HL-60 (cell line): ENCODE data around the gene RGS7.

Source experiments
- DNase-seq, 2 experiments: peaks; one replicate each; pipeline ENCODE4 v3.0.0-alpha.2; 2010 to 2020; ENCODE audit warnings: low read depth in 1 of 2, low spot score in 1 of 2
- H3K27ac ChIP-seq: fragments of 250-450 bp; sonication (Bioruptor Pico); replicated peaks from 2 replicates; pipeline ENCODE4 v1.5.1; 2020; ENCODE audit warnings: mild to moderate bottlenecking, moderate library complexity
- H3K27me3 ChIP-seq: fragments of 250-450 bp; sonication (Bioruptor Pico); 2 replicates; pipeline ENCODE4 v1.5.1; 2021; ENCODE audit warnings: mild to moderate bottlenecking, moderate library complexity; ENCODE audit not compliant: insufficient read depth, poor library complexity, severe bottlenecking
- H3K4me3 ChIP-seq: replicated peaks from 2 replicates; pipeline ENCODE4 v1.5.1; 2011; ENCODE audit warnings: mild to moderate bottlenecking, control low read depth, low read length; ENCODE audit not compliant: insufficient read depth
- GABPA ChIP-seq: IDR thresholded peaks from 2 replicates; pipeline ENCODE4 v1.6.1; 2012; ENCODE audit warnings: low read depth
- POLR2AphosphoS5 ChIP-seq: IDR thresholded peaks from 2 replicates; pipeline ENCODE4 v1.6.1; 2012; ENCODE audit warnings: low read depth
- SPI1 ChIP-seq: IDR thresholded peaks from 2 replicates; pipeline ENCODE4 v1.6.1; 2012; ENCODE audit warnings: low read depth, mild to moderate bottlenecking, borderline replicate concordance
- TF ChIP-seq, protein P1 (sequence below): IDR thresholded peaks from one replicate; pipeline ENCODE4 v1.5.1; 2011; ENCODE audit warnings: low read length, control low read depth, inconsistent platforms; ENCODE audit not compliant: insufficient read depth
- TF ChIP-seq, protein P2 (sequence below): IDR thresholded peaks from 2 replicates; pipeline ENCODE4 v1.6.1; 2012; ENCODE audit warnings: low read depth; ENCODE audit not compliant: insufficient replicate concordance

Gene RGS7

DNA sequence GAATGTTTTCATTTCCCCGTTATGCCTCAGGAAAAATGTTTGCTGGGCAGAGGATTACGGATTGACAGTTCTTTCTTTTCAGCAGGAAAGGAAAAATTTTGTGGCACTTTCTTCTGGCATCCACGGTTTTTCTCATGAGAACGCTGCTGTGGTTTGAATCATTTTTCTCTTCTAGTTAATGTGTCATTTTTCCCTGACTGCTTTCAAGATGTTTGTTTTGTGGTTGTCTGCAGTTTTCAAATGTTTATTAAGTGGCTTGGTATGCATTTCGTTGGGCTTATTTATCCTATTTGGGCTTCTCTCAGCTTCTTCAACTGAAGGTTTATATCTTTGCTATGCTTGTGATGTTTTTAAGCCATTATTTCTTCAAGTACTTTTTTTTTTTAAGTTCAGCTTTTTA is 359.0 kb downstream of the RGS7 start:
- TF ChIP-seq SPI1: no peak
- no peak for TF ChIP-seq GABPA
- TF ChIP-seq, protein P1, sequence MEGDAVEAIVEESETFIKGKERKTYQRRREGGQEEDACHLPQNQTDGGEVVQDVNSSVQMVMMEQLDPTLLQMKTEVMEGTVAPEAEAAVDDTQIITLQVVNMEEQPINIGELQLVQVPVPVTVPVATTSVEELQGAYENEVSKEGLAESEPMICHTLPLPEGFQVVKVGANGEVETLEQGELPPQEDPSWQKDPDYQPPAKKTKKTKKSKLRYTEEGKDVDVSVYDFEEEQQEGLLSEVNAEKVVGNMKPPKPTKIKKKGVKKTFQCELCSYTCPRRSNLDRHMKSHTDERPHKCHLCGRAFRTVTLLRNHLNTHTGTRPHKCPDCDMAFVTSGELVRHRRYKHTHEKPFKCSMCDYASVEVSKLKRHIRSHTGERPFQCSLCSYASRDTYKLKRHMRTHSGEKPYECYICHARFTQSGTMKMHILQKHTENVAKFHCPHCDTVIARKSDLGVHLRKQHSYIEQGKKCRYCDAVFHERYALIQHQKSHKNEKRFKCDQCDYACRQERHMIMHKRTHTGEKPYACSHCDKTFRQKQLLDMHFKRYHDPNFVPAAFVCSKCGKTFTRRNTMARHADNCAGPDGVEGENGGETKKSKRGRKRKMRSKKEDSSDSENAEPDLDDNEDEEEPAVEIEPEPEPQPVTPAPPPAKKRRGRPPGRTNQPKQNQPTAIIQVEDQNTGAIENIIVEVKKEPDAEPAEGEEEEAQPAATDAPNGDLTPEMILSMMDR: no peak
- no peak for TF ChIP-seq POLR2AphosphoS5
- TF ChIP-seq, protein P2, sequence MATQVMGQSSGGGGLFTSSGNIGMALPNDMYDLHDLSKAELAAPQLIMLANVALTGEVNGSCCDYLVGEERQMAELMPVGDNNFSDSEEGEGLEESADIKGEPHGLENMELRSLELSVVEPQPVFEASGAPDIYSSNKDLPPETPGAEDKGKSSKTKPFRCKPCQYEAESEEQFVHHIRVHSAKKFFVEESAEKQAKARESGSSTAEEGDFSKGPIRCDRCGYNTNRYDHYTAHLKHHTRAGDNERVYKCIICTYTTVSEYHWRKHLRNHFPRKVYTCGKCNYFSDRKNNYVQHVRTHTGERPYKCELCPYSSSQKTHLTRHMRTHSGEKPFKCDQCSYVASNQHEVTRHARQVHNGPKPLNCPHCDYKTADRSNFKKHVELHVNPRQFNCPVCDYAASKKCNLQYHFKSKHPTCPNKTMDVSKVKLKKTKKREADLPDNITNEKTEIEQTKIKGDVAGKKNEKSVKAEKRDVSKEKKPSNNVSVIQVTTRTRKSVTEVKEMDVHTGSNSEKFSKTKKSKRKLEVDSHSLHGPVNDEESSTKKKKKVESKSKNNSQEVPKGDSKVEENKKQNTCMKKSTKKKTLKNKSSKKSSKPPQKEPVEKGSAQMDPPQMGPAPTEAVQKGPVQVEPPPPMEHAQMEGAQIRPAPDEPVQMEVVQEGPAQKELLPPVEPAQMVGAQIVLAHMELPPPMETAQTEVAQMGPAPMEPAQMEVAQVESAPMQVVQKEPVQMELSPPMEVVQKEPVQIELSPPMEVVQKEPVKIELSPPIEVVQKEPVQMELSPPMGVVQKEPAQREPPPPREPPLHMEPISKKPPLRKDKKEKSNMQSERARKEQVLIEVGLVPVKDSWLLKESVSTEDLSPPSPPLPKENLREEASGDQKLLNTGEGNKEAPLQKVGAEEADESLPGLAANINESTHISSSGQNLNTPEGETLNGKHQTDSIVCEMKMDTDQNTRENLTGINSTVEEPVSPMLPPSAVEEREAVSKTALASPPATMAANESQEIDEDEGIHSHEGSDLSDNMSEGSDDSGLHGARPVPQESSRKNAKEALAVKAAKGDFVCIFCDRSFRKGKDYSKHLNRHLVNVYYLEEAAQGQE: no peak
- H3K4me3 ChIP-seq: no peak overlapping the region
- no peaks in the 10 kb centered on the region for H3K27me3 ChIP-seq
- no peak for DNase-seq
- H3K27ac ChIP-seq: no peak overlapping the region

DNA sequence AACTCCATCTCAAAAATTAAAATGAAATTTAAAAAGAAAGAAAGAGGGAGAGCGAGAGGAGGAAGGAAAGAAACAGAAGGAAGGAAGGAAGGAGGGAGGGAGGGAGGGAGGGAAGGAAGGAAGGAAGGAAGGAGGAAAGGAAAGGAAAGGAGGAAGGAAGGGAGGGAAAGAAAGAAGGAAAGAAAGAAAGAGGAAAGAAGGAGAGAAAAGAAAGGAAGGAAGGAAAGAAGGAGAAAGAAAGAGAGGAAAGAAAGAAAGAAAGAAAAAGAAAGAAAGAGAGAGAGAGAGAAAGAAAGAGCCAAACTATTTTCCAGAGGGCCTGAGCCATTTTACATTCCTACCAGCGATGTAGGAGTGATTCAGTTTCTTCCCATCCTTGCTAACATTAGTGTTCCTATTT is 364.0 kb downstream of the RGS7 start:
- no peak for DNase-seq
- Histone ChIP-seq H3K4me3 (no peak overlapping the region), H3K27ac (no peak overlapping the region), H3K27me3 (no peaks in the 10 kb centered on the region)
- TF ChIP-seq SPI1 (no peak), POLR2AphosphoS5 (no peak), GABPA (no peak)
- TF ChIP-seq, protein P1: no peak
- TF ChIP-seq, protein P2: no peak

DNA sequence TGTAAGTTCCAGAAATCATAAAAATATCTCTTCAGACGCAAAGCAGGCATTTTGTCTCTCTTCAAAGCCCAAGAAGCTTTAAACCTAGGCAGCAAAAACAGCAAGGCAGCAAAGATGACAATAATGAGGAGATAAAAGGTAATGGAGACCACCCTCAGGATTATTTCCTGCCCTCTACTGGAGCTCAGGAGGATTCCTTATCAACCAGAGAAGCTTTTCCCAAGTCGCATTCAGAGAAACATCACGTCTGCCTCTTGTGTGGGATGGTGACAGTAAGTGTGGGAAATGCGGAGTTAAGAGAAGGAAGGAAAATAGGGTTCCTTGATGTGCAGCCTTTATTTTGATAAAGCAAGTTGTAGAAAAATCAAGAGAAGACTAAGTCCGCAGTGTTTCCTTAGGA is 365.8 kb downstream of the RGS7 start:
- no peak for TF ChIP-seq SPI1
- TF ChIP-seq, protein P2: no peak
- TF ChIP-seq, protein P1: no peak
- H3K27ac ChIP-seq: no peak overlapping the region
- H3K4me3 ChIP-seq: no peak overlapping the region
- no peaks in the 10 kb centered on the region for H3K27me3 ChIP-seq
- no peak for DNase-seq
